ENCODE measurements around the gene GPSM3. TPM values are rescaled to one million over a fixed set of nuclear protein-coding genes. Genes with fewer than 3 reads are reported as not detected.

Gene GPSM3
- total and polyA plus RNA-seq, 2 of the 13 experiments (the other 11 are each of a cell fraction or from before 2014, with no cell fraction given) = 0.18 to 6.2 TPM

GRCh38 chr6:32195652-32195901 lies 3.1 kb upstream of the GPSM3 start (continued):
- TF ChIP-seq ZNF570 (CRISPR knock-in tag; IDR thresholded peaks at IDR 0.05; ENCODE audit: borderline replicate concordance) (no peak), ZNF17 (CRISPR knock-in tag; IDR thresholded peaks at IDR 0.05) (no peak), GABPA (IDR thresholded peaks at IDR 0.05; ENCODE audit: low read depth, low read length) (no peak), GABPA (CRISPR knock-in tag; IDR thresholded peaks at IDR 0.05; ENCODE audit: low read depth) (peak; percentile 58; the same call in 1 of the 2 replicates), ZNF713 (CRISPR knock-in tag; IDR thresholded peaks at IDR 0.05) (no peak), ZMYM2 (CRISPR knock-in tag; IDR thresholded peaks at IDR 0.05) (no peak), CREB1 (IDR thresholded peaks at IDR 0.05) (no peak), CREB1 (CRISPR knock-in tag; IDR thresholded peaks at IDR 0.05) (no peak; the same call in 1 of the 2 replicates), CBX1 (IDR thresholded peaks at IDR 0.05; ENCODE audit: low read depth) (no peak), ZNF549 (CRISPR knock-in tag; IDR thresholded peaks at IDR 0.05) (no peak), ZNF232 (CRISPR knock-in tag; IDR thresholded peaks at IDR 0.05; ENCODE audit: borderline replicate concordance) (no peak), CHCHD3 (CRISPR knock-in tag; IDR thresholded peaks at IDR 0.05) (no peak), ZFP36L1 (CRISPR knock-in tag; IDR thresholded peaks at IDR 0.05) (no peak), ZNF567 (CRISPR knock-in tag; IDR thresholded peaks at IDR 0.05; ENCODE audit: borderline replicate concordance) (no peak; the same call in 1 of the 2 replicates), HDAC1 (CRISPR knock-in tag; IDR thresholded peaks at IDR 0.05) (no peak), MAFK (conservative IDR thresholded peaks at IDR 0.05 in 1 of 2, IDR thresholded peaks at IDR 0.05 in 1 of 2; ENCODE audit: low read length in 2 of 2) (no peak), ZNF547 (CRISPR knock-in tag; IDR thresholded peaks at IDR 0.05) (no peak), ZNF333 (CRISPR knock-in tag; IDR thresholded peaks at IDR 0.05; ENCODE audit: borderline replicate concordance) (no peak; the same call in 1 of the 2 replicates), SETDB1 (CRISPR knock-in tag; IDR thresholded peaks at IDR 0.05; ENCODE audit: borderline replicate concordance) (no peak), RELA (CRISPR knock-in tag; IDR thresholded peaks at IDR 0.05) (0 out of 2 replicates have a peak, but pooled peaks have one; percentile 24), ZNF644 (CRISPR knock-in tag; IDR thresholded peaks at IDR 0.05; ENCODE audit: low read depth) (no peak), MXD3 (CRISPR knock-in tag; IDR thresholded peaks at IDR 0.05) (no peak; the same call in 1 of the 2 replicates), ZNF761 (CRISPR knock-in tag; conservative IDR thresholded peaks at IDR 0.05) (no peak), ZNF878 (CRISPR knock-in tag; IDR thresholded peaks at IDR 0.05) (no peak), ZNF720 (CRISPR knock-in tag; IDR thresholded peaks at IDR 0.05) (no peak)
- TF ChIP-seq, protein P1, sequence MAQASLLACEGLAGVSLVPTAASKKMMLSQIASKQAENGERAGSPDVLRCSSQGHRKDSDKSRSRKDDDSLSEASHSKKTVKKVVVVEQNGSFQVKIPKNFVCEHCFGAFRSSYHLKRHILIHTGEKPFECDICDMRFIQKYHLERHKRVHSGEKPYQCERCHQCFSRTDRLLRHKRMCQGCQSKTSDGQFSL (CRISPR knock-in tag; IDR thresholded peaks at IDR 0.05) = no peak
- TF ChIP-seq, protein P2, sequence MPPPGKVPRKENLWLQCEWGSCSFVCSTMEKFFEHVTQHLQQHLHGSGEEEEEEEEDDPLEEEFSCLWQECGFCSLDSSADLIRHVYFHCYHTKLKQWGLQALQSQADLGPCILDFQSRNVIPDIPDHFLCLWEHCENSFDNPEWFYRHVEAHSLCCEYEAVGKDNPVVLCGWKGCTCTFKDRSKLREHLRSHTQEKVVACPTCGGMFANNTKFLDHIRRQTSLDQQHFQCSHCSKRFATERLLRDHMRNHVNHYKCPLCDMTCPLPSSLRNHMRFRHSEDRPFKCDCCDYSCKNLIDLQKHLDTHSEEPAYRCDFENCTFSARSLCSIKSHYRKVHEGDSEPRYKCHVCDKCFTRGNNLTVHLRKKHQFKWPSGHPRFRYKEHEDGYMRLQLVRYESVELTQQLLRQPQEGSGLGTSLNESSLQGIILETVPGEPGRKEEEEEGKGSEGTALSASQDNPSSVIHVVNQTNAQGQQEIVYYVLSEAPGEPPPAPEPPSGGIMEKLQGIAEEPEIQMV (CRISPR knock-in tag; IDR thresholded peaks at IDR 0.05; ENCODE audit: low read depth) = peak; percentile 99
- TF ChIP-seq, protein P3, sequence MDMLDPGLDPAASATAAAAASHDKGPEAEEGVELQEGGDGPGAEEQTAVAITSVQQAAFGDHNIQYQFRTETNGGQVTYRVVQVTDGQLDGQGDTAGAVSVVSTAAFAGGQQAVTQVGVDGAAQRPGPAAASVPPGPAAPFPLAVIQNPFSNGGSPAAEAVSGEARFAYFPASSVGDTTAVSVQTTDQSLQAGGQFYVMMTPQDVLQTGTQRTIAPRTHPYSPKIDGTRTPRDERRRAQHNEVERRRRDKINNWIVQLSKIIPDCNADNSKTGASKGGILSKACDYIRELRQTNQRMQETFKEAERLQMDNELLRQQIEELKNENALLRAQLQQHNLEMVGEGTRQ (IDR thresholded peaks at IDR 0.05; ENCODE audit: low read depth, low read length) = no peak
- TF ChIP-seq, protein P3 (CRISPR knock-in tag; IDR thresholded peaks at IDR 0.05; ENCODE audit: borderline replicate concordance) = no peak
